T1000 (cell line): ENCODE data around the gene CXCL9.
"Not testable (repeated sequence)": the region's sequence is repeated elsewhere in the genome, so short reads cannot be mapped to it uniquely, and the experiment has no call there.

Experiments used
- DNase-seq: peaks from one replicate; lab custom pipeline; 2025; ENCODE audit warnings: mixed read lengths; lab: John Stamatoyannopoulos, UW

CXCL9 gene

GRCh38 chr4:76011700-76012387, 4.5 kb upstream of the CXCL9 start:
- DNase-seq: no peak

GRCh38 chr4:76011018-76011670, 3.8 kb upstream of the CXCL9 start:
- no peak for DNase-seq

GRCh38 chr4:76010576-76010975, 3.3 kb upstream of the CXCL9 start:
- DNase-seq: no peak

- DNase-seq: no peak
Observed at GRCh38 chr4:76009311-76009710, 2.0 kb upstream of the CXCL9 start.

GRCh38 chr4:76003620-76004019, 3.7 kb downstream of the CXCL9 start:
- no peak for DNase-seq

GRCh38 chr4:76003035-76003434, 4.3 kb downstream of the CXCL9 start:
- DNase-seq: no peak

- no peak for DNase-seq
Observed at GRCh38 chr4:76002176-76002575, 5.1 kb downstream of the CXCL9 start.

- no peak for DNase-seq
Observed at GRCh38 chr4:76001700-76002099, 5.6 kb downstream of the CXCL9 start.

GRCh38 chr4:76000279-76000678, 7.0 kb downstream of the CXCL9 start:
- no peak for DNase-seq

- DNase-seq: not testable (repeated sequence)
Observed at GRCh38 chr4:75998525-75999147, 8.7 kb downstream of the CXCL9 start.

- no peak for DNase-seq
Observed at GRCh38 chr4:75997946-75998345, 9.4 kb downstream of the CXCL9 start.

- no peak for DNase-seq
Observed at GRCh38 chr4:75997081-75997480, 10.2 kb downstream of the CXCL9 start.

GRCh38 chr4:75995727-75996126, 11.6 kb downstream of the CXCL9 start:
- DNase-seq: no peak

GRCh38 chr4:75992462-75992861, 14.8 kb downstream of the CXCL9 start:
- DNase-seq: no peak

- DNase-seq: no peak
Observed at GRCh38 chr4:75989846-75990528, 17.3 kb downstream of the CXCL9 start.

- DNase-seq: no peak
Observed at GRCh38 chr4:75985116-75985515, 22.2 kb downstream of the CXCL9 start.

GRCh38 chr4:75980576-75980975, 26.7 kb downstream of the CXCL9 start:
- no peak for DNase-seq

GRCh38 chr4:75976177-75976576, 31.1 kb downstream of the CXCL9 start:
- no peak for DNase-seq

- no peak for DNase-seq
Observed at GRCh38 chr4:75973766-75974165, 33.5 kb downstream of the CXCL9 start.

- DNase-seq: no peak
Observed at GRCh38 chr4:75968084-75968483, 39.2 kb downstream of the CXCL9 start.

- DNase-seq: no peak
Observed at GRCh38 chr4:75963558-75963957, 43.8 kb downstream of the CXCL9 start.

GRCh38 chr4:75962072-75962471, 45.2 kb downstream of the CXCL9 start:
- DNase-seq: not testable (repeated sequence)

GRCh38 chr4:75958546-75958945, 48.8 kb downstream of the CXCL9 start:
- DNase-seq: not testable (repeated sequence)
